K562 (cell line): ENCODE measurements around the gene USP49. TPM values are rescaled to one million over a fixed set of nuclear protein-coding genes. Genes with fewer than 3 reads are reported as not detected.

ENCODE experiments used
- ATF1 ChIP-seq, 2 experiments: fragments of 450-650 bp in 1 of 2; IDR thresholded peaks; 2 replicates each; pipeline ENCODE4 v1.6.1; 2016; ENCODE audit warnings: missing compliant biosample characterization in 1 of 2, missing genetic modification characterization in 1 of 2
- BRD9 ChIP-seq: fragments of 450-650 bp; IDR thresholded peaks from 2 replicates; pipeline ENCODE4 v1.6.1; 2018; ENCODE audit warnings: low read depth; ENCODE audit not compliant: partially characterized antibody
- BRF1 ChIP-seq: IDR thresholded peaks from 3 replicates; pipeline ENCODE4 v1.6.1; 2011; ENCODE audit warnings: borderline replicate concordance, mild to moderate bottlenecking; ENCODE audit not compliant: insufficient read length; ENCODE audit errors: extremely low read depth
- CTBP1 ChIP-seq: fragments of 450-650 bp; IDR thresholded peaks from 2 replicates; pipeline ENCODE4 v1.6.1; 2016; ENCODE audit warnings: borderline replicate concordance
- ERF ChIP-seq: fragments of 450-650 bp; formaldehyde crosslinking; IDR thresholded peaks from 2 replicates; pipeline ENCODE4 v1.4.0; 2020; ENCODE audit warnings: mild to moderate bottlenecking, mixed read lengths
- JUN ChIP-seq, 2 experiments: sonication (generic) in 1 of 2; formaldehyde crosslinking in 1 of 2; IDR thresholded peaks; 2 replicates each; pipeline versions ENCODE4 v1.6.1 to v1.8.0; 2012 to 2022; ENCODE audit warnings: borderline replicate concordance in 2 of 2, mild to moderate bottlenecking in 2 of 2, improper control_type of control experiment in 1 of 2, low read depth in 1 of 2, low read length in 1 of 2, missing genetic modification reagents in 1 of 2
- KLF16 ChIP-seq: IDR thresholded peaks from 2 replicates; pipeline ENCODE4 v1.6.1; 2016; ENCODE audit warnings: antibody characterized with exemption
- MEF2A ChIP-seq: IDR thresholded peaks from 2 replicates; pipeline ENCODE4 v1.6.1; 2011; ENCODE audit warnings: low read depth, mild to moderate bottlenecking, low read length, moderate library complexity; ENCODE audit not compliant: control insufficient read depth
- NFIC ChIP-seq: fragments of 450-650 bp; IDR thresholded peaks from 2 replicates; pipeline ENCODE4 v1.6.1; 2017; ENCODE audit warnings: mild to moderate bottlenecking, inconsistent platforms
- NR2C1 ChIP-seq, 2 experiments: fragments of 450-650 bp; IDR thresholded peaks; 2 replicates each; pipeline ENCODE4 v1.6.1; 2017; ENCODE audit warnings: mild to moderate bottlenecking in 2 of 2, antibody characterized with exemption in 1 of 2, inconsistent platforms in 1 of 2, missing compliant biosample characterization in 1 of 2, missing genetic modification characterization in 1 of 2
- NR2C2 ChIP-seq, 2 experiments: fragments of 200-800 bp in 1 of 2; sonication (Bioruptor generic) in 1 of 2; sonication (generic) in 1 of 2; formaldehyde crosslinking in 1 of 2; IDR thresholded peaks; 2 replicates each; pipeline versions ENCODE4 v1.6.1 to v1.8.0; 2016 to 2022; ENCODE audit warnings: mild to moderate bottlenecking in 1 of 2, missing compliant biosample characterization in 1 of 2, missing genetic modification characterization in 1 of 2, missing genetic modification reagents in 1 of 2
- POLR2G ChIP-seq: fragments of 200-400 bp; formaldehyde crosslinking; IDR thresholded peaks from 2 replicates; pipeline ENCODE4 v1.6.1; 2017; ENCODE audit warnings: low read depth, mild to moderate bottlenecking, antibody characterized with exemption, low read length, moderate library complexity
- RBM39 ChIP-seq: fragments of 200-400 bp; formaldehyde crosslinking; optimal IDR thresholded peaks from 2 replicates; pipeline ENCODE3; 2018; ENCODE audit warnings: low read depth, low read length
- SMARCA4 ChIP-seq: fragments of 450-650 bp; IDR thresholded peaks from 2 replicates; pipeline ENCODE4 v1.6.1; 2016
- SMARCA5 ChIP-seq: fragments of 450-650 bp; IDR thresholded peaks from 2 replicates; pipeline ENCODE4 v1.6.1; 2016
- SNRNP70 ChIP-seq: fragments of 200-400 bp; formaldehyde crosslinking; optimal IDR thresholded peaks from 2 replicates; pipeline ENCODE3; 2017; ENCODE audit warnings: low read depth, low read length
- ZNF197 ChIP-seq: fragments of 200-800 bp; sonication (Bioruptor generic); IDR thresholded peaks from 2 replicates; pipeline ENCODE4 v1.6.1; 2016; ENCODE audit warnings: low read depth, missing genetic modification characterization, missing compliant biosample characterization
- ZNF699 ChIP-seq: fragments of 250-450 bp; sonication (Bioruptor Pico); IDR thresholded peaks from 2 replicates; pipeline ENCODE4 v1.8.0; 2021; ENCODE audit warnings: mild to moderate bottlenecking, moderate library complexity; ENCODE audit not compliant: insufficient replicate concordance
- ZSCAN32 ChIP-seq: fragments of 450-650 bp; formaldehyde crosslinking; IDR thresholded peaks from 2 replicates; pipeline ENCODE4 v1.4.0; 2020; ENCODE audit warnings: mild to moderate bottlenecking, moderate library complexity
- polyA plus RNA-seq, 8 experiments: library from polyadenylated mRNA; depleted of rRNA in 4 of 8; stranded (reverse) in 5 of 8; unstranded in 3 of 8; fragments of >200 nt; fragmentation: Nextera tagmentation in 2 of 8; fragmentation: Illumina TruSeq in 1 of 8; extraction: Ambion mirVana in 2 of 8; extraction: Trizol in 1 of 8; gene quantifications; 2 replicates each; pipeline versions ENCODE4 v1.2.1 to v1.2.3, GENCODE V29; 2011 to 2014; ENCODE audit warnings: inconsistent platforms in 1 of 8, missing spikeins in 1 of 8
- total RNA-seq, 7 experiments: library from RNA; depleted of rRNA in 6 of 7; stranded (reverse); fragments of >200 nt in 6 of 7; fragmentation: Illumina TruSeq in 2 of 7; extraction: Trizol in 2 of 7; gene quantifications; 2 replicates each; pipeline versions ENCODE4 v1.2.1 to v1.2.3, GENCODE V29; 2011 to 2021; ENCODE audit warnings: low replicate concordance in 1 of 7
- TF ChIP-seq, protein P1 (sequence below), 2 experiments: fragments of 450-650 bp; IDR thresholded peaks; 2 replicates each; pipeline ENCODE4 v1.6.1; 2016
- TF ChIP-seq, protein P2 (sequence below): fragments of 200-800 bp; sonication (Bioruptor generic); IDR thresholded peaks from 2 replicates; pipeline ENCODE4 v1.6.1; 2017; ENCODE audit warnings: missing genetic modification characterization, missing compliant biosample characterization
- TF ChIP-seq, protein P3 (sequence below): fragments of 250-450 bp; sonication (Bioruptor Pico); IDR thresholded peaks from 2 replicates; pipeline ENCODE4 v1.8.0; 2022; ENCODE audit warnings: inconsistent platforms

USP49 gene
- total and polyA plus RNA-seq, 9 of the 15 experiments (the other 6 are each of a cell fraction or from before 2014, with no cell fraction given): 1.0 to 9.9 (median 6.5) TPM

DNA sequence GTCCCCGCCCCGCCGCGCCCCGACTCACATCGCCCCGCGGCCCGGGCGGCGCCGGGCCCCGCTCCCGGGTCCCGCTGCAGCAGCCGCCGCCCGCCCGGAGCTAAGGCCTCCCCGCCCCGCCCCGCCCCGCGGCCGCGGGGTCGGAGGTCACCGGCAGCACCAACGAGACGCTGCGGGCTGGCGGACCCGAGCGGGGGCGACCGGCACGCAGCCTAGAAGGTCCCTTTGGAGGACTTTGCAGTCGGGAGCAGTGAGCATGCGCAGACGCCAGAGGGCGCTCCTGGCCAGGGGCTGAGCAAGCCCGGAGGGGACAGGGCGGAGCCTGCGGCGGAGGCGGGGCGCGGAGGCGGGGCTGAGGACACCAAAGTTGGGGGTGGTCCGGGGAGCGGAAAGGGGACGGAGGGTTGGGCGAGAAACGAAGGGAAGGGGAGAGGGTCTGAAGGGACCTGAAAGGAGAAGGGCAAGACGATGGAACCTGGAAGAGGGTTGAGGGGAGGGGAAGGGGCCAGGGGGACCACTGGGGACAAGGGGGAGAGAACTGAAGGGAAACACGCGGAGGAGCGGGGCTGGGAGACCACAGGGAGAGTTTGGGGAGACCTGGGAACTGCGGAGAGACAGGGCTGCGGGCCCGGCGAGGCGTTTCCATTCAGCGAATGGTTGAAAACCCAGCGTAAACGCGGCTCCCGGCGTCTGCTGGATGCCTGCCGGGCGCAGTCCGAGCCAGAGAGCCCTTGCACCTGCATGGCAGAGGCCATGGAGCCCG lies 115.2 kb downstream of the USP49 start, which contains the start of gene FRS3 (continued):
- TF ChIP-seq BRD9 (peak; percentile 34), RBM39 (no peak), SNRNP70 (no peak), NR2C2 (CRISPR knock-in tag; IDR thresholded peaks at IDR 0.05) (peak; percentile 98), NR2C2 (tag; IDR thresholded peaks at IDR 0.05) (peak; percentile 99), ATF1 (CRISPR knock-in tag; IDR thresholded peaks at IDR 0.05) (no peak), ATF1 (tag; IDR thresholded peaks at IDR 0.05) (0 out of 2 replicates have a peak, but pooled peaks have one; percentile 21), ZSCAN32 (peak; percentile 16; the same call in 1 of the 2 replicates), MEF2A (peak; percentile 29; the same call in 1 of the 2 replicates), CTBP1 (peak; percentile 88), ZNF197 (CRISPR knock-in tag) (peak; percentile 69; the same call in 1 of the 2 replicates), POLR2G (peak; percentile 75), ZNF699 (CRISPR knock-in tag) (no peak), SMARCA4 (0 out of 2 replicates have a peak, but pooled peaks have one; percentile 9), JUN (IDR thresholded peaks at IDR 0.05; ENCODE audit: borderline replicate concordance, low read depth, low read length) (peak; percentile 71; the same call in 1 of the 2 replicates), JUN (CRISPR knock-in tag; IDR thresholded peaks at IDR 0.05; ENCODE audit: borderline replicate concordance) (peak; percentile 77), SMARCA5 (peak; percentile 31; the same call in 1 of the 2 replicates), KLF16 (0 out of 2 replicates have a peak, but pooled peaks have one; percentile 12), NR2C1 (IDR thresholded peaks at IDR 0.05) (peak; percentile 96), NR2C1 (tag; IDR thresholded peaks at IDR 0.05) (peak; percentile 98), NFIC (peak; percentile 26; the same call in 1 of the 2 replicates), ERF (0 out of 2 replicates have a peak, but pooled peaks have one; percentile 10), BRF1 (no peak)
- TF ChIP-seq, protein P1, sequence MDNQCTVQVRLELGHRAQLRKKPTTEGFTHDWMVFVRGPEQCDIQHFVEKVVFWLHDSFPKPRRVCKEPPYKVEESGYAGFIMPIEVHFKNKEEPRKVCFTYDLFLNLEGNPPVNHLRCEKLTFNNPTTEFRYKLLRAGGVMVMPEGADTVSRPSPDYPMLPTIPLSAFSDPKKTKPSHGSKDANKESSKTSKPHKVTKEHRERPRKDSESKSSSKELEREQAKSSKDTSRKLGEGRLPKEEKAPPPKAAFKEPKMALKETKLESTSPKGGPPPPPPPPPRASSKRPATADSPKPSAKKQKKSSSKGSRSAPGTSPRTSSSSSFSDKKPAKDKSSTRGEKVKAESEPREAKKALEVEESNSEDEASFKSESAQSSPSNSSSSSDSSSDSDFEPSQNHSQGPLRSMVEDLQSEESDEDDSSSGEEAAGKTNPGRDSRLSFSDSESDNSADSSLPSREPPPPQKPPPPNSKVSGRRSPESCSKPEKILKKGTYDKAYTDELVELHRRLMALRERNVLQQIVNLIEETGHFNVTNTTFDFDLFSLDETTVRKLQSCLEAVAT (IDR thresholded peaks at IDR 0.05): peak; percentile 63 to 76; a peak in 2 of 4 replicates
- TF ChIP-seq, protein P2, sequence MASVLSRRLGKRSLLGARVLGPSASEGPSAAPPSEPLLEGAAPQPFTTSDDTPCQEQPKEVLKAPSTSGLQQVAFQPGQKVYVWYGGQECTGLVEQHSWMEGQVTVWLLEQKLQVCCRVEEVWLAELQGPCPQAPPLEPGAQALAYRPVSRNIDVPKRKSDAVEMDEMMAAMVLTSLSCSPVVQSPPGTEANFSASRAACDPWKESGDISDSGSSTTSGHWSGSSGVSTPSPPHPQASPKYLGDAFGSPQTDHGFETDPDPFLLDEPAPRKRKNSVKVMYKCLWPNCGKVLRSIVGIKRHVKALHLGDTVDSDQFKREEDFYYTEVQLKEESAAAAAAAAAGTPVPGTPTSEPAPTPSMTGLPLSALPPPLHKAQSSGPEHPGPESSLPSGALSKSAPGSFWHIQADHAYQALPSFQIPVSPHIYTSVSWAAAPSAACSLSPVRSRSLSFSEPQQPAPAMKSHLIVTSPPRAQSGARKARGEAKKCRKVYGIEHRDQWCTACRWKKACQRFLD (CRISPR knock-in tag): no peak
- TF ChIP-seq, protein P3, sequence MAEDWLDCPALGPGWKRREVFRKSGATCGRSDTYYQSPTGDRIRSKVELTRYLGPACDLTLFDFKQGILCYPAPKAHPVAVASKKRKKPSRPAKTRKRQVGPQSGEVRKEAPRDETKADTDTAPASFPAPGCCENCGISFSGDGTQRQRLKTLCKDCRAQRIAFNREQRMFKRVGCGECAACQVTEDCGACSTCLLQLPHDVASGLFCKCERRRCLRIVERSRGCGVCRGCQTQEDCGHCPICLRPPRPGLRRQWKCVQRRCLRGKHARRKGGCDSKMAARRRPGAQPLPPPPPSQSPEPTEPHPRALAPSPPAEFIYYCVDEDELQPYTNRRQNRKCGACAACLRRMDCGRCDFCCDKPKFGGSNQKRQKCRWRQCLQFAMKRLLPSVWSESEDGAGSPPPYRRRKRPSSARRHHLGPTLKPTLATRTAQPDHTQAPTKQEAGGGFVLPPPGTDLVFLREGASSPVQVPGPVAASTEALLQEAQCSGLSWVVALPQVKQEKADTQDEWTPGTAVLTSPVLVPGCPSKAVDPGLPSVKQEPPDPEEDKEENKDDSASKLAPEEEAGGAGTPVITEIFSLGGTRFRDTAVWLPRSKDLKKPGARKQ (CRISPR knock-in tag): no peak
